ENCODE results near the gene WDR45B.

- TF ChIP-seq CTCF (IDR thresholded peaks at IDR 0.05), result no peak
- TF ChIP-seq POLR2A (IDR thresholded peaks at IDR 0.05), result no peak
- TF ChIP-seq POLR2AphosphoS5 (IDR thresholded peaks at IDR 0.05), result no peak
Measured at GRCh38 chr17:82602986-82603710, 45.1 kb downstream of the WDR45B start.

Measured in breast epithelium (tissue), 3 donors.